Measurements from ENCODE around the gene MICALL2. TPM values are rescaled to one million over a fixed set of nuclear protein-coding genes. Genes with fewer than 3 reads are reported as not detected.

The MICALL2 gene
- total and polyA plus RNA-seq, 4 donors, result 19.0 to 70.6 (median 41.0) TPM

DNA sequence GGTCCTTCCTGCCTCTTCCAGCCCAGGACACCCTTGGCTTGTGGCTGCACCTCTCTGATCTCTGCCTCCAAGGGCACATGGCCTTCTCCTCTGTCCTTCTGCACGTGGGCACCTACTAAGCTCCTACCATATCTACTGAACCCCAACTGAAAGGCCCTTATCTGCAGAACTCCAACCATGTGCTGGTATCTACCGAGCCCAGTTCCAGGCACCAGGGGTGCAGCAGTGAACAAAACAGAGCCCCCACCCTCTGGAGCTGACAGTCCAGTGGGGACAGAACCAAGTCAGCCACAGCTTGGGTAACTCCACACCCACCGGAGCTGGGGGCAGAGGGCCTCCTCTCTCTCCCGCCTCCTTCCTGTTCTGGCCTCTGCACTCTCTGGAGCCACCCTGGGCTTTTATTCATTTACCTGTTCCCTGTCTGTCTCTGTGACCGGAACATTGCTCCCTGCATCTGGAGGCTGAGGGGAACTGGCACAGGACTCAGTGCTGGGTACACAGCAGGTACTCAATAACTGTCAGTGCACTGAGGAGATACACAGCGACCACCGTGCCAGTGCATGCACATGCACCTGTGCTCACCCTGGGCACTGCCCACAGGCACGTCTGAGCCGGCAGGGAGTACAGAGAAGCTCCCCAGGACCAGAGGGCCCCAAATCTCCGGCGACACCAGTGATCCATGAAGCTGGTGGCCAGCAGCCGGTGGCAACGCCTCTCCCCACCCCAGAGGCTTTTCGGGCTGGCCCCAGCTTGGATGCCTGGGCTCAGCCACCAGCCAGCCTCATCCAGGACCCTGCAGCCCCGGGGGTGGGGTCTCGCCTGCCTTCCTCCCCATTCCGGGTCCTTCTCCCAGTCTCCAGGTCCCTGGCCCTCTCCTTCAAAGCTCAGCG, 2.0 kb downstream of the MICALL2 start:
- ATAC-seq (ENCODE audit: insufficient read depth, low FRiP score), result no peak
- no peaks in the 10 kb centered on the region for H3K9me3 ChIP-seq (ENCODE audit: control insufficient read depth in 4 of 4, insufficient read depth in 3 of 4, low read length in 3 of 4)
- no peak overlapping the region for H3K27ac ChIP-seq (ENCODE audit: low read depth in 1 of 2, low read length in 1 of 2)
- no peaks in the 10 kb centered on the region for H3K36me3 ChIP-seq (ENCODE audit: control insufficient read depth in 4 of 4, insufficient read depth in 4 of 4, low read length in 4 of 4)
- WGBS, 2 donors, result 60 to 72% methylated on average over 18 of the region's 18 CpGs
- no peak overlapping the region for H3K9ac ChIP-seq (ENCODE audit: insufficient read depth in 1 of 2, low read length in 2 of 2)
- no peaks in the 10 kb centered on the region for H3K27me3 ChIP-seq (ENCODE audit: control insufficient read depth in 3 of 3, insufficient read depth in 3 of 3, low read length in 2 of 3)
- peaks cover 0 to 42% (median 28%) of the 10 kb centered on the region in 5 donors for H3K4me1 ChIP-seq (ENCODE audit: control insufficient read depth in 5 of 5, insufficient read depth in 5 of 5, low read length in 5 of 5)
- H3K4me3 ChIP-seq, result no peak overlapping the region
- DNase-seq, result no peak
- TF ChIP-seq CTCF (IDR thresholded peaks at IDR 0.05; ENCODE audit: control extremely low read depth, extremely low read depth), result no peak

DNA sequence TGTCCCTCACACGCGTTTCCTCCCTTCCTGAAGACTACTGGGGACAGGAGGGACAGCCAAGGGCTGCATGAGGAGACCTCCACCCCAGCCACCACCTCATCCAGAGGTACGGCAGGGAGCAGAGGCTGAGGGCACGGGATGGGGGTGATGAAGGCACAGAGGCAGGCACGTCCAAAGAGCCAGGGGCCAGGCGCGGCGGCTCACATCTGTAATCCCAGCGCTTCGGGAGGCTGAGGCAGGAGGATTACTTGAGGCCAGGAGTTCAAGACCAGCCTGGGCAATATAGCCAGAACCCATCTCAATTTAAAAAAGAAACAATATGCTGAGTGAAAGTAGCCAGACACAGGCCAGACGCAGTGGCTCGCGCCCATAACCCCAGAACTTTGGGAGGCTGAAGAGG, 3.3 kb downstream of the MICALL2 start:
- DNase-seq (no peak), ATAC-seq (ENCODE audit: insufficient read depth, low FRiP score) (no peak)
- Histone ChIP-seq H3K27me3 (ENCODE audit: control insufficient read depth in 3 of 3, insufficient read depth in 3 of 3, low read length in 2 of 3) (no peaks in the 10 kb centered on the region), H3K36me3 (ENCODE audit: control insufficient read depth in 4 of 4, insufficient read depth in 4 of 4, low read length in 4 of 4) (peaks cover 0 to under 1% (median 0%) of the 10 kb centered on the region in 4 donors), H3K27ac (ENCODE audit: low read depth in 1 of 2, low read length in 1 of 2) (peak overlapping the region in 1 of 2 donors; percentile 95), H3K9ac (ENCODE audit: insufficient read depth in 1 of 2, low read length in 2 of 2) (no peak overlapping the region), H3K4me3 (no peak overlapping the region), H3K9me3 (ENCODE audit: control insufficient read depth in 4 of 4, insufficient read depth in 3 of 4, low read length in 3 of 4) (no peaks in the 10 kb centered on the region), H3K4me1 (ENCODE audit: control insufficient read depth in 5 of 5, insufficient read depth in 5 of 5, low read length in 5 of 5) (peaks cover 0 to 38% (median 26%) of the 10 kb centered on the region in 5 donors)
- 78 to 91% methylated on average over 13 of the region's 13 CpGs for WGBS, 2 donors
- no peak for TF ChIP-seq CTCF (IDR thresholded peaks at IDR 0.05; ENCODE audit: control extremely low read depth, extremely low read depth)

DNA sequence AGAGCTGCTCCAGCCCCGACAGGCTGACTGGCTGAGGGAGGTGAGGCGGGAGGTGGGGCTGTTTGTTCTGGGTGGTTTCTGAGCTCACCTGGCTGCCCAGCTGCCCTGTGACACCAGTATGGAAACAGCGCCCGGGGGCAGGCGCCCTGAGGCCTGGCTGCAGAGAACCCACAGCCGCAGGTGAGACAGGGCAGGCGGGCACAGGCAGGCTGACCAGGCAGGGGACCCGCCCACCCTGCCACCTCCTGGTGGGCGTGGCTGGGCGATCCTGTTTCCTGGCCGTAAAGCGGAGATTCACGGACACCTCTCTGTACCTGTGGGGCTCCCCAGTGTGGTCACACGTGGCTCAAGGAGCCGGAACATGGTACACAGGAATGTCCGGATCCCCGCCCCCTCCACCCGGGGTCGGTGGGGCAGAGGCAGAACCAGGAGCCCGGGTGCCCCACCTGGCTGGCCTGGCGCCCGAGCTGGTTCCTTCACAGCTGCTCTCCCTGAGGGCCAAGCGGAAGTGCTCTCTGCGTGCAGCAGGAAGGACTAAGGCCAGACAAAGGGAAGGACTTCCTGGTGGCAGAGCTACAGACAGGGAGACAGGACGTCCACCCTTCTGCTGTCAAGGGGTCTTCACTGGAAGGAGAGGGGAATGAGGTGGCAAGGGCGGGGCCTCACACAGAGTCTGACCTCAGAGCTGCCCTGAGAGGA, 3.9 kb downstream of the MICALL2 start:
- H3K4me1 ChIP-seq (ENCODE audit: control insufficient read depth in 5 of 5, insufficient read depth in 5 of 5, low read length in 5 of 5), result peaks cover 0 to 37% (median 25%) of the 10 kb centered on the region in 5 donors
- no peaks in the 10 kb centered on the region for H3K27me3 ChIP-seq (ENCODE audit: control insufficient read depth in 3 of 3, insufficient read depth in 3 of 3, low read length in 2 of 3)
- ATAC-seq (ENCODE audit: insufficient read depth, low FRiP score), result no peak
- H3K9me3 ChIP-seq (ENCODE audit: control insufficient read depth in 4 of 4, insufficient read depth in 3 of 4, low read length in 3 of 4), result no peaks in the 10 kb centered on the region
- peak; percentile 30 to 63 (median 60) for DNase-seq
- no peak for TF ChIP-seq CTCF (IDR thresholded peaks at IDR 0.05; ENCODE audit: control extremely low read depth, extremely low read depth)
- H3K9ac ChIP-seq (ENCODE audit: insufficient read depth in 1 of 2, low read length in 2 of 2), result peak overlapping the region in 1 of 2 donors; percentile 25
- H3K27ac ChIP-seq (ENCODE audit: low read depth in 1 of 2, low read length in 1 of 2), result peak overlapping the region; percentile 29 to 95
- H3K4me3 ChIP-seq, result no peak overlapping the region
- WGBS, 2 donors, result 57 to 69% methylated on average over 26 of the region's 26 CpGs
- peaks cover 0 to 3% (median 0%) of the 10 kb centered on the region in 4 donors for H3K36me3 ChIP-seq (ENCODE audit: control insufficient read depth in 4 of 4, insufficient read depth in 4 of 4, low read length in 4 of 4)
